ENCODE data around the gene AP1G2.

DNA sequence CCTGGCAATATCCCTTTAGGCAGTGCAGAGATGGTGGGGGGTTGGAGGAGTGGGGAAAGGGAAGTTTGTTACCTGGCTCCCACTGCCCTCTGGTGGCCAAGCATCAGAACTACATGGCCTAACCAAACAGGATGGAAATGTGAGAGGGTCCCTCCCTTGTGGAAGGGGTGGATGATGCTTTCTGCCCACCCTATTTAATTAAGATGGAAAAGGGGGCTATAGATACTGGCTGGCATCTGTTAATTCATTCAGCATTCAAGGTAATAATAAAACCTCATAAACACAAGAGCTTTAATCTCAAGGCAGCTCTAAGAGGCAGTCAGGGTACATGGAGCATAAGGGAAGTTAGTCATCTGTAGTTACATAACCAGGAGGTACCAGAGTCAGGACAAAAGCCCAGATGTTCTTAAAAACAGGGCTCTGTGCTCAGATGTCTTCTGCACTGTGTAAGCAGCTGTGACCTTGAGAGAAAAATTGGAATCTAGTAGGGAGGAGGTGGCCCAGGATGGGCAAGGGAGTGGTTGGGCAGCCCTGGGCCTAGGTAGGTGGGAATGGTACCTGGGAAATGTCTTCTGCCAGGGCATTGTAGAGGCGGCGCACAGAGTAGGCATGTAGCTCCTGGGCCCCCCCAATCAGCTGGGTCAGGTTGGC, 4.6 kb downstream of the AP1G2 start:
- TF ChIP-seq EZH2 (IDR thresholded peaks at IDR 0.05; ENCODE audit: borderline replicate concordance, low read length), result no peak
- TF ChIP-seq CTCF (conservative IDR thresholded peaks at IDR 0.05 in 1 of 2, IDR thresholded peaks at IDR 0.05 in 1 of 2; ENCODE audit: extremely low read depth in 1 of 2, insufficient read depth in 1 of 2, low read depth in 1 of 2, low read length in 2 of 2), result peak; percentile 88 to 96

All from mammary epithelial cell (primary cell).